Fibroblast of the aortic adventitia (primary cell): ENCODE data around the gene TAS2R60. TPM values are rescaled to one million over a fixed set of nuclear protein-coding genes. Genes with fewer than 3 reads are reported as not detected.

Experiments
- DNase-seq: peaks from one replicate; pipeline ENCODE4 v3.0.0-alpha.2; 2010; ENCODE audit warnings: low read depth
- H3K4me3 ChIP-seq: 2 replicates; pipeline ENCODE4 v1.5.1; 2011; ENCODE audit warnings: low read depth, mild to moderate bottlenecking, control low read depth, low read length, moderate library complexity
- CTCF ChIP-seq: IDR thresholded peaks from 2 replicates; pipeline ENCODE4 v1.5.1; 2011; ENCODE audit warnings: mild to moderate bottlenecking, low read length, control low read depth, inconsistent platforms; ENCODE audit not compliant: insufficient read depth
- total RNA-seq: library from RNA; depleted of rRNA; stranded (reverse); fragments of >200 nt; gene quantifications from 2 replicates; pipeline ENCODE4 v1.2.3, GENCODE V29; 2012; ENCODE audit warnings: low replicate concordance

Gene TAS2R60
- total RNA-seq, 1 donor: not detected

DNA sequence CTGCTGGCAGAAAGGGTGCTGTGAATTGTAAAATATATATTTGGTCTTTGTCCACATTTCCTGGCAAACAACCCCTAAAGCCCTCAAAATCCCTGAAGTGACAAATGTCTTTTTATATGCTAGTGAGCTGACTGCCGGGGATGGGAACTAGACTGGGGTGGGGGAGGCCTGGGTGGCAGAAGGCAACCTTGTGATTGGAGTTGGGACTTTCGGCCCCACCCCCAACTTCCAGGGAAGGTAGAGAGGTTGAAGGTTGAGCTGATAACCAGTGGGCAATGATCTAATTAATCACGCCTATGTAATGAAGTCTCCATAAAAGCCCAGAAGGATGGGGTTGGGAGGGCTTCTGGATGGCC, 37.3 kb upstream of the TAS2R60 start:
- no peak for TF ChIP-seq CTCF
- no peak for DNase-seq
- H3K4me3 ChIP-seq: no peak overlapping the region

DNA sequence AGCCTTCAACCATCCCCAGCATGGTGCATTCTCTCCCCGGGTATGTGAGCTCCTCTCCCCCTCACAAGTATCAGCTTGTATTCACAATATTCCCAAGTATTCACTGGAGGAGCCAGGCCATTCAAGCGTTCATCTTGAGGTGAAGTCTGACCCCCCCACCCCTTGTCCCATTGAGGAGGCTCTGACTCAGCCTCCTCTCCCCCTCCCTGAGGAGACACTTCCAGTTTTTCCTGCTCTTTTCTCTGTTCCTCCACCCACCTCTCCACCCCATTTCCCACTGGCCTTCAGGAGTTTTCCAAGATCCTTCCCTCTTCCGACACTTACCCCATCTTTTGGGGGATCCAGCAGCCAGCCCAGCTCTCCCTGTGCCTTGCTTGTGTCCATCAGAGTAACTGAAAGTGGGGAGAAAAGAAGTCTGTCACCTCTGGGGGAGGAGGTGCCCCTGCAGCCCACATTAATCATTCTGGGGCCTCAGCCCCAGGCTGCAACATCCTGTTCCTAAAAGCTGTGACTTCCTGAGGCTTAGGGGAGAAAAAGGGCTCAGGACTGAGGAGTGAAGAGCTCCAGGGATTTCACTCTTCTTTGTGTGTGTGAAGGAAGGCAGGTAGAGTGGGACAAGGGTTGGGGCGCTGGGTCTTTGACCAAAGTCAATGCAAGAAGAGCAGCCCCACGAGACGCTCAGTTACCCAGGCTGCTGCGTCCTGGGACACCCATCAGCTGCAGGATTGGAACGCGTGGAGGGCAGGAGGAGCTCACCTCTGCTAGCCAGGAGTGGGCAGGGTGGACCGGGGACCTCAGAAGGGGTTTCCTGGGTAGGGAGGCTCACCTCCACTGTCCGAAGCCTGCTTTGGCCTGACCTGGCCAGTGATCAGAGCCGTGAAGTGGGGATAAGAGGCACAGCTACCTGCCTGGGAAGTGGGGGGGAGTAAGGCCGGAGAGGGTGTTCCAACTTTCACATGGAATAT, 35.7 kb upstream of the TAS2R60 start:
- no peak overlapping the region for H3K4me3 ChIP-seq
- no peak for TF ChIP-seq CTCF
- DNase-seq: no peak

DNA sequence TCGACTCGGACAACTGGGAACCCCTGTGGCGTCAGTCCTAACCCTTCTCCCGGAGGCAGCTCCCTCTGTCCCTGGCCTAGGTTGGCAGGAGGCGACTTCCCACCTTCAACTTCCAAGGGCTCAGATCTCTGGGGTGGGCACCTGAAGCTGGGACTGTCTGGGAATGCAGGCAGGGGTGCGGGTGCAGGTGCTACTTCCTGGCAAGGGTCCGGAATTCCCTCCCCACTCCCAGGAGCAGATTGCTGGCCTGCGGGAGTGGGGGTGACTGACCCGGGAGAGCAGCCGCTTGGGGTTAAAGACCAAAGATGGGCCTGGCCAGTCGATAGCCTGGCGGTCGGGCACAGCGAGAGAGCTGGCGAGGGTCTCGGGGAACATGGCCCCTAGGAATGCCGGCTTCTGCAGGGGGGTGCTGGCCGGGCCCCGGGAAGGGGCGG, 35.0 kb upstream of the TAS2R60 start:
- TF ChIP-seq CTCF: no peak
- H3K4me3 ChIP-seq: no peak overlapping the region
- no peak for DNase-seq

DNA sequence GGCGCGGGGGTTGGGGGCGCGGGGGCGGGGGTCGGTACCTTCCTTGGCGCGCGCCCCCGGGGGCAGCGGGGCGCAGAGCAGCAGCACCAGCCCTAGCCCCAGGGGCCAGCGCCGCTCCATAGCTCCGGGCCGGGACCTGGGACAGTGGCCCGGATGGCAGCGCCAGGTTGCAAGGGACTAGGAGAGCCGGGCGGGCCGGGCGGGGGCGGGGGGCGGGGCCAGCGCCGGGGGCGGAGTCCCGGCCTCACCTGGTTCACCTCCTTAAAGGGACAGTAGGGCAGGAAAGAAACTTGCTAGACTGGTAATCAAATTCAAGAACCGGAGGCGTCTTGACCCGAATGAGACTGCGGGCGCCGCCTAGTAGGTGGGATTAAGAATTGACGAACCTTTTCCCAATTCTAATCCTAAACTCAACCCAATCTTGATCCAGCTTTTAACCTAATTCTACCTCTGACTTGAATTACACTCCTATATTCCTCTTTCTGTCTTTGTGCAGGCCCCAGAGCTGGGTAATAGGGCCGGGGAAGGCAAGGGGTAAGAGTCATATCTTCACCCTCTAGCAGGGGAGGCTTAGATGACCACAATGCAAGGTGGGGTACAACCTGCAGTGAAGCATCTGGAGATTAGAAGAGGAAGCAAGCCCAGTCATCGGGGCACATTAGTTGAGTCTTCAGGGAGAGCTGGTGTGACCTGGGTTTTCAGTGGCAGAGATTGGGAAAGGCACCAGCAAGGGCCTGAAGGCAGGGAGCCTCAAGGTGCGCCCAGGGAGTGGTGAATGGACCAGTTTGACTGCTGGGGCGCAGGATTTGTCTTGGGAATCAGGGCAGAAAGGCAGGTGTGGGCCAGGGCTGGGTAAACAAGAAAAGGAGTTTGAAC, 34.3 kb upstream of the TAS2R60 start, which contains the start of gene EPHA1:
Gene EPHA1, minus strand, starts transcription at position 171 of the 876 bp plus-strand sequence. Its CDS starts 51 bp downstream, at position 120.
- TF ChIP-seq CTCF: peak; percentile 36
- DNase-seq: no peak
- no peak within 1 kb of the TSS for H3K4me3 ChIP-seq

- peak; percentile 87 for DNase-seq
- no peak overlapping the region for H3K4me3 ChIP-seq
- TF ChIP-seq CTCF: no peak
Observed at GRCh38 chr7:143410521-143411004, 32.7 kb upstream of the TAS2R60 start.

- H3K4me3 ChIP-seq: no peak overlapping the region
- no peak for DNase-seq
- no peak for TF ChIP-seq CTCF
Observed at GRCh38 chr7:143411976-143412708, 31.1 kb upstream of the TAS2R60 start.
